ENCODE measurements around the gene VAMP7.
"Not testable (repeated sequence)": the region's sequence is repeated elsewhere in the genome, so short reads cannot be mapped to it uniquely, and the experiment has no call there.

The VAMP7 gene, protein sequence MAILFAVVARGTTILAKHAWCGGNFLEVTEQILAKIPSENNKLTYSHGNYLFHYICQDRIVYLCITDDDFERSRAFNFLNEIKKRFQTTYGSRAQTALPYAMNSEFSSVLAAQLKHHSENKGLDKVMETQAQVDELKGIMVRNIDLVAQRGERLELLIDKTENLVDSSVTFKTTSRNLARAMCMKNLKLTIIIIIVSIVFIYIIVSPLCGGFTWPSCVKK

DNA sequence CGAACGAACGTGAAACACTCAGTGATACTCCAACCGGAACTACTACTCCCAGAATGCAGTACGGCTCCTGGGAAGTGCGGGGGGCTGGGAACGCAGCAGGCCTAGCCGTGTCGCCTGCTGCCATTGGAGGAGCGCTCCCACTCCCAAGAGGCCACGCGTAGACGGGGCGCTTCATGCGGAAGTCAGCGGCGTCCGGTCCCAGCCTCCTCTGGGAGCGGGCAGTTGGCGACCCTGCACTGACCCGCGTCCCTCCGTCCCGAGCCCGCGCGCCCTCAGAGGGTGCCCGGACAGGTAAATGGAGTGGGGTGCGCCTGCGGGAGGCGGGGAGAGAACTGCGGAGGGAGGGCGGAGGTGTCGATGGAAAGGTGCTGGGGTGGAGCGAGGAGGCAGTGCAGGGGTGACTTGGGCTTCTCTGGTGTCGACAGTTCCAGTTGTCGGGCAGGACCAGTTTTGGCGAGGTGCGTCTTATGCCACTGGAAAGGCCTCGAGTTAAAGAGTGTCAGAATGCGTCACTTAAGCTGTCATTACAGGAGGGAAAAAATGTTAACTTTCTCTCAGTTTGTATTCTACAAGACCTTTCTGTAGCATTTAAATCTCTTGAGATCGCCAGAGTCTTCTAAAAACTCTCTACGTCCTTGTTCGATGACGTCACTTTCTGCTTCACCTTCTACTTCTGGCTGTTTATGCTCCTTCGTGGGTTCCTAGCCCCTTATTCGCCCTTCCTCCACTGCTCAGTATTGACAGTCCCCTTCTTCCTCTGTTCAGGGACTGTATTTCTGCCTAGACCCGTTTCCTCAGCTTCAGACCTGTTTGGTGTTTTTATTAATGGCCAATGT lies at the start of gene VAMP7:
VAMP7 (plus strand) TSS at position 188 of the 836 bp plus-strand sequence. CDS start 8,122 bp downstream, outside the sequence.
- DNase-seq: peak; percentile 86

DNA sequence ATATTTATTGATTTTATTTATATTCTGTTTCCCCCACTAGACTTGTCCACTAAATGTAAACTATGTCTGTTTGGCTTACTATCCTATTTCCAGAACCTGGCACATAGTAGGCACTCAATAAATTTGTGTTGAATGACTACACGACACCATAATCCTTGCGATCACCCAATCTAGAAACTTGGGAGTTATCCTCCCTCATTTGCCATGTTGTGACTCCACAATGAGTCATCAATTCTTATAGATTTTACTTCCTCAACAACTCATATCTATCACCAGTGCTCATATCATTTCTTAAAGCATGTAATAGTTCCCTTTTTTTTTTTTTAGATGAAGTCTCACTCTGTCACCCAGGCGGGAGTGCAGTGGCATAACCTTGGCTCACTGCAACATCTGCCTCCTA lies 39.9 kb upstream of the VAMP7 start:
- peak; percentile 94 for DNase-seq

DNA sequence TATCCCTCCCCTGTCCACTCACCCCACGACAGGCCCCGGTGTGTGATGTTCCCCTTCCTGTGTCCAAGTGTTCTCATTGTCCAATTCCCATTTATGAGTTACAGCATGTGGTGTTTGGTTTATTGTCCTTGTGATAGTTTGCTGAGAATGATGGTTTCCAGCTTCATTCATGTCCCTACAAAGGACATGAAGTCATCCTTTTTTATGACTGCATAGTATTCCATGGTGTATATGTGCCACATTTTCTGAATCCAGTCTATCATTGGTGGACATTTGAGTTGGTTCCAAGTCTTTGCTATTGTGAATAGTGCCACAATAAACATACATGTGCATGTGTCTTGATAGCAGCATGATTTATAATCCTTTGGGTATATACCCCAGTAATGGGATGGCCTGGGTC lies 29.4 kb upstream of the VAMP7 start:
- not testable (repeated sequence) for DNase-seq

DNA sequence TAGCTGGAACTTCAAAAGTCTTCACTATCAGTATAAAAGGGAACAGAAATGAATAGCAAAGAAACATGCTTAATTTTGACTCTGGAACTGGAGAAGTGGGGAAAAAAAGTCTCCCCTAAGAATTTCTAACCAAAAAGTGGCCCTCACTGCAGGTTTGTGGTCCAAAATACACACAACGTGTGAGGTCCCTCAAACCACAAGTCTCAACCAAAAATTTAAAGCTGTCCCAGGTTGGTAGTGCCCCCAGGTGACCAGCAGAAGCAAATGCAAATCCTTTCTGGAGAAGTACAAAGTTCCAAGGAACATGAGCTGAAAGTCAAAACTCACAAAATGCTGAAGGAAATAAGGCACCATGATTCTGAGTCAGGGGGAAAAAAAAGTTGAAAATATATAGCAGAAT lies 23.6 kb upstream of the VAMP7 start:
- DNase-seq: peak; percentile 10

DNA sequence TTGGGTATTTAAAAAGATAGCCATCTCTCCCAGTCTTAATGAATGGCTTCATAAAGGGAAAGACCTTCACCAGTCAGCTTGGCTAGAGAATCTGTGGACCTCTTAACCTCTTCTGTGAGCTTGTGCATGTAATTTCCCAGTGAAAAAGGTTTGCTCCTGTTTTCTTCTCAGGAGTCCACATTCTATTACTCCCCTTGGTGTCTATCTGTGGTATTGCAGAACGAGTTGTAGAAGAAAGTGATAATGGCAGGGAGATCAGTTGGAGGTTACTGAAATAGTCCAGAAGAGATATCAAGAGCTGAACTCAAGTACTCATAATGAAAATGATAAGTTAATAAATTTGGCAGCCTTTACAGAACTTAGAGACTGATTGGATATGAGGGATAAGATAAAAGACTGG lies 16.5 kb upstream of the VAMP7 start:
- DNase-seq: peak; percentile 5

DNA sequence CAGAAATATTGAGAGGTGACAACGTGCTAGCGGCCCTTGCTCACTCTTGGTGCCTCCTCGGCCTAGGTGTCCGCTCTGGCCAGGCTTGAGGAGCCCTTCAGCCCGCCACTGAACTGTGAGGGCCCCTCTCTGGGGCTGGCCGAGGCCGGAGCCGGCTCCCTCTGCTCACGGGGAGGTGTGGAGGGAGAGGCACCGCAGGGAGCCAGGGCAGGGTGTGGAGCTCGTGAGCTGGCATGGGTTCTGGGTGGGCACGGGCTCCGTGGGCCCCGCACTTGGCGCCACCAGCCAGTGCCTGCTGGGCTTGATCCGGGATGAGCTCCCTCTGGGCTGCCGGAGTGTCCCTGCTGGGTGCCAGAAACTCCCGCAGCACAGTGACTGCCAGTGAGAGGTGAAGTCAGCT lies 16.0 kb upstream of the VAMP7 start:
- DNase-seq: no peak

DNA sequence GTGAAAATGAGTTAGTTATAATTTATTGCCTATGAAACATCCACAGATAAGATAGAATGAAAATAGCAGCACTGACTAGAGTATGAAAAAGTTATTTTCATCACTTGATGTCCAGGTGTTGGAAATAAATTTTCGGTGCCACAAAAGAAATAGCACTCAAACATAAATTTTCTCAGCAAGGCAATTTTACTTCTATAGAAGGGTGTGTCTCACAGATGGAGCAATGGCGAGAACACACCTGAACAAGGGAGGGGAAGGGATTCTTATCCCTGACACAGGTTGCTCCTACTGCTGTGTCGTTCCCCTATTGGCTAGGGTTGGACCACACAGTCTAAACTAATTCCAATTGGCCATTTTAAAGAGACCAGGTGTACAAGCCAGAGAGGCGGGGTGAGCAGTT lies 13.3 kb upstream of the VAMP7 start:
- no peak for DNase-seq

DNA sequence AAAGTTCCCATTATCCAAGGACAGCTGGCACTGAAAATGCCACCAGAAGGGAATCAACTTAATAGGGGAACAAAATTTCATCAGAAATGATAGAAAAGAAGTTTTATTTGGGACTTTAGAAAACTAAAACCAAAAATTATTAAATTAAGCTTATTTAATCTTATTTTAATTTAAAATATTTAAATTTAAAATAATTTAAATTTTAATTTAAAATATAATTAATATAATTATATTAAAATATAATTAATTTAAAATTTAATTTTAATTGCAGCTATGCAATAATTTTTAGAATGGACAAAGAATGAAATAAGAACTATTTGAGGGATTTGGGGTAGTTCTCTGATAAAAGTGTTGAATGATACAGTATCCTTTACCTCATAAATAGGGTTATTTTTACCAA lies 10.2 kb upstream of the VAMP7 start:
- DNase-seq: no peak

DNA sequence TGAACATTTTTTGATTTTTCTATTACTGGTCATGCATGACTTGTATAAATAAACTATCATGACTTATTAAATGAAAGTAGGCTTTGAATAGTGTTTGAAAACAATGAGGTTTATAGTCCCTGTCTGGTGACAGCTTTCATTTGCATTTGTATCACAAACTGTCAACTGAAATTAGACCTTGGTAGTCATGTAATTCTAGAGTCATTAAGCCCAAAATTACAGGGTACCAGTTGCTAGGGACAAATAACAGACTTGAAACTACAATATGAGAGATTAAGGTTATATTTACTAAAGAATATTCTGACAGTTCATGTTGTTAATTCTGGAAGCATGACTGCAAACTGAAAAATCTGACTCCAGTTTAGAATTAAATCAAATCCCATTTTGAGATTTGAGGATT lies 9.2 kb upstream of the VAMP7 start:
- DNase-seq: no peak

DNA sequence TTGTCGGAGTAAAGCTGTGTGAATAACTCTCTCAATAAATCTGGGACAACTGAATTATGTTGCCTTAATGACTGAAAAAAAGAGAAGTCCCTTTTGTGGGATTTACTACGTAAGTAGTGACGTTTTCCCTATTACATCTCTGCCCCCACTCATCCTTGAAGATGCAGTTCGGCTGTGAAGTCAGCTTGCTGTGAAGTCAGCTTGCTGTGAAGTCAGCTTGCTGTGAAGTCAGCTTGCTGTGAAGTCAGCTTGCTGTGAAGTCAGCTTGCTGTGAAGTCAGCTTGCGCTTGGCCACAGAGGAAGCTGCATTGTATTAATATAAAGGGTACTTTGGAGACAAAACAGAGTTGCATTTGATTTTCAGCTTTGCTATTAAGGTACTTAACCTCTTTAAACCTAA lies 8.0 kb upstream of the VAMP7 start:
- DNase-seq: no peak

DNA sequence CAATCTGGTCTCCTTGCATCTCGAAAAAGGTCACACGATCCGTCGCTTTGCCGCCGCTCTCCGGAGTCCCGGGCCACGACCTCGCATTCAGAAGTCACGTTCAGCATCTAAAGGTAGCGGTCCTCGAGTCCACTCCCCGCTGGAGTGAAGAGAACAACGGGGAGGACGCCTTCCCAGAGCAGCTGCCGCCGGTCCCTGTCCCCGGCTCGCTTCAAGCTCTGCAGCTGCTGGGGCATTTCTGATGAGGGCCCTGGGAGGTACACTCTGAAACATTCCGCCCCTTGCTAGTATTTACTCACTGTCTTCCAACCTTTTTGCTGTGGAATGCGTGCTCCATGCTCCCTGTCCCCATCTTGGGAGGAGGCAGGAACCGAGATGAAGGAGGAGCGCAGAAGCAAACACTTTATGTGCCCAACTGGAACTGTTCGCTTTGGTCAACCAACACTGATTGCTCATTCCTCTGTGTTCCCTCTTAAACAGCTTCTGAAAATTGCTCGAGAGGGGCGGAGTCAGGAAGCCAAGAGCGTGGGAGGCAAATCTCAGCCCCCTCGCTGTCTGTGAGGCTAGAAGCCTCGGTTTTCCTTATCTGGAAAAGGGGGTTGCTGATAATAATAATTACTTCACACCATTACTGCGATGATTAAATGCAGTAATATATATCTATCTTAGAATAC lies 6.4 kb upstream of the VAMP7 start:
- DNase-seq: no peak

DNA sequence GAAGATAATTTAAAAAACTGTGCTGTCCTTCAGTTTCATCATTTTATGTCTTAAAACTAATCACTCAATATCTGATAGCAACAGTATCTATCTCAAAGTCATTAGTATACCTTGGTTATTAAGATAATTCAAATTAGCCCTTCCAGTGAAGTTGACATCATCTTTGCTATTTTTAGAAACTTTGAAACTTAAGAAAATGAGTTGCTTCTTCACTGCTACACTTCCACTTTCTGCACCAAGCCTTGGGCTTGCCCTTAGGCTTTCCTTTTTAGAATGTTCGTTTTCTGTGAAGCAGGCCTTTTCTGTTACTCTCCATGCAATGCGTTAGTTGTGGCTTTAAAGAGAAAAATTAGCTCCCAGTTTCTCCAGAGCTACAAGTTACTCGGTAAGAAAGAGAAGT lies 4.4 kb upstream of the VAMP7 start:
- DNase-seq: peak; percentile 64

DNA sequence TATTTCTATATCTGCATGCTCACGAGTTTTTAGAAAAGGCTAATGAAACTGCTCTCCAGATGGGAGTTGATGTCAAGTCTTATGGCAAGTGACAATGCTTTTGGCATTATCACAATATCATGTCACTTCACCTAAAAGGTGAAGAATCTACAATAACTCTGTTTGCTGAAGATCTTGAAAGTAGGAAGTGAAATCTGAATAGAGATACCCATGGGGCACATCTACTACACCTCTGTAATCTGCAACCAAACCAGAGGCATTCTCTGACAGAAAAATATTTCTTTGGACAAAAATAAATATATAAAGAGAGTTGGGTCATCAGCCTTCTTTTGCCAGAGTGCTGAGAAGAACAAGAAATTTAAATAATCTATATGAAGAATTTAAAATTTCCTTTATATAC lies 3.9 kb upstream of the VAMP7 start:
- peak; percentile 12 for DNase-seq

DNA sequence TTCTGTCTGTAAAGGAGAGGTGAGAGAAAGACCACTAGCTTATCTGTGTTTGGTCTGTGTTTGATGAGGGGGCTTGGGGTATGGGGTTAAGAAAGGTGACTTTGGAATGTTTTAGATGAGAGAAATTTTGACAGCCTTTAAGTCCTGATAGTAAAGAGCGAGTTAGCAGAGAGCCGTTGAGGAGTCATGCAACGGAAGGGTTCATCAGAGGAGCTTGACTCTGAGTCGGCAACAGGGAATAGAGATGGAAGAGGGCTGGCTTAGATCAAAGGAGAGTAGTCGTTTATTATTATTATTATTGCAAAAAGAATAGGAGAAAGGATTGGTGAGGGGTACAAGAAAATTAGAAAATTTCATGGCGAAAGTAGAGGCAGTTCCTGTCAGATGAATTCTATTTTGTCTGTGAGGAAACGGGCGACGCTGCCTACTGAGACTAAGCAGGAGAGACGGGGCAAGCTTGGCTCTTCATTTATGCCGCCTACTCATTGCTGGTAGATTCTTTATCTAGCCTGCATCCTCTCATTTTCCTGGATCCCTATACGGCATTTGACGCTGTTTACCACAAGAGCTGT lies 473 bp upstream of the VAMP7 start:
- DNase-seq: no peak

DNA sequence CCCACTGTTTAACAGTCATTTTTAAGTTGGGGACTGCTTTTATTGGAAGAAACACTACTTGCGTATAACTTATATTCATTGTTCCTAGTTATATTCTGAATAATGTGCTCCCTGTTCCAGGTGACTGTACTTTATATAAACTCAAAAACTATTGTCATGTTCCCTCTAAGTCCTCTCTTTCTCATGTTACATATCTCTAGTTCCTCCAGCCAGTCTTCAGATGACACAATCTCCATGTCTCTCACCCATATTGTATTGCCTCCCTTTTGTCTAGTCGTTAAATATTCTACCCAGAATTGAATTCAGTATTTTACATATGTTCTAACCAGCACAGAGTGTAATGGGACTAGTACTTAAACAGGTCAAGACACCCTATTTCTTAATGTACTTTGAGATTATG lies 5.3 kb downstream of the VAMP7 start:
- DNase-seq: peak; percentile 21

DNA sequence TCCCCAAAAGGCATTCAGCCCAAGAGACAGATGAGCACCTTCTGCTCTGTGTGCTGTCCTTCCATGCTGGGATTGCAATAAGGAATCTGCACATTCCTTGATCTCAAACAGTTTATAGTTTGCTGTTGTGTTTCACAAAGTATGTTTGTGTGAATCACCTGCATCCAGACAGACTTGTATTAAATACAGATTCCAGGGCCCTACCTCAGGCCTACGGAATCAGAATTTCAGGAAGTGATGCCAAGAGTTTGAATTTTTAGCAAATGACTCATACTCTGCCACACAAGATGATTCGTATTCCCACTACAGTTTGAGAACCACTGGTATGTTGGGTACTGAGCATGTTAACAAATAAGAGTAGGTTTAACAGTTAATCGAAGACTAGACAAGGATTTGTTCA lies 7.0 kb downstream of the VAMP7 start:
- peak; percentile 69 for DNase-seq

DNA sequence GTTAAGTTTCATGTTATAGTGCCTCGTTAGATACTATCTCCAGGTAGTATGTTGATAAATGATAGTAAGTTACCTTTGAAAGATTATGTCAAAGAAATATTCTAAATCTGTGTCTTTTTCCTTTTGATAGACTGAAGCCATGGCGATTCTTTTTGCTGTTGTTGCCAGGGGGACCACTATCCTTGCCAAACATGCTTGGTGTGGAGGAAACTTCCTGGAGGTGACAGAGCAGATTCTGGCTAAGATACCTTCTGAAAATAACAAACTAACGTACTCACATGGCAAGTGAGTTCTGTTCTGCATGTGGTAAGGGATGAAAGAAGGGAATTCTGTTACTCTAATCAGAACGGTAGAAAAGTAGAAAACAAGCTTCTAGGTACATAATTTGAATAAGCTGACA lies 8.2 kb downstream of the VAMP7 start:
- DNase-seq: no peak

DNA sequence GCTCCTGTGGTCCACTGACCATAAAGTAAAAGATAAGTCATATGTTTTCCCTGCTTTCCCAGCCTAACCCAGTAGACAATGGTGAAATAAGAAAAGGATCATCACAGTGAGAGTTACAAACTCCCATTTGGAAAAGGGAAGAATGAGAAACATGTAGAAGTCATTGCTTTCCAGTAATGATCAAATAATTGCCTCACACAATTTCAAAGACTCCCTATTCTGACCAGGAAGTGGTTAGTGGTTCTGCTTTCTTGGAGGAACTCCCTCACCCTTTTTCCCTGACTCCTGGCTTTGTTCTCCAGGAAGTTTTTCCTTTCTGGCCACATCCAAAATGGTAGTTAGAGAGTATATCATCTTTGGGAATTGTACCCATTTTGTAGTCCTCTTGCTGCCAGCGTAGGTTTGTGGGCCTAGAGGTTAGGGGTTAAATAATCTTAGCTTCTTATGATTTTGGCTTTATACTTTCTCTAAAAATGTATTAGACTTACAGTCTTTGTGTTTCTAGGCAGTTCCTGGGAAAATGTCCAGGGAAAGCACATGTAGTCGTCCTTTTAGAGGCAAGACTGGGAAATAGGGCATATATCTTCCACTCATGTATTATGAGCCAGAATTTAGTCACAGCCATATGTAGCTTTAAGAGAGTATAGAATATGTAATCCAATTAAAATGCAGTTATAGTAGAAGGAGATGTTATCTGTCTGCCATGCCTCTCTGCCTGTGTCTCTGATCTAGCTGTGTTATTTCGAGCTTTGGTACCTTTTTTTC lies 10.5 kb downstream of the VAMP7 start:
- DNase-seq: peak; percentile 40

DNA sequence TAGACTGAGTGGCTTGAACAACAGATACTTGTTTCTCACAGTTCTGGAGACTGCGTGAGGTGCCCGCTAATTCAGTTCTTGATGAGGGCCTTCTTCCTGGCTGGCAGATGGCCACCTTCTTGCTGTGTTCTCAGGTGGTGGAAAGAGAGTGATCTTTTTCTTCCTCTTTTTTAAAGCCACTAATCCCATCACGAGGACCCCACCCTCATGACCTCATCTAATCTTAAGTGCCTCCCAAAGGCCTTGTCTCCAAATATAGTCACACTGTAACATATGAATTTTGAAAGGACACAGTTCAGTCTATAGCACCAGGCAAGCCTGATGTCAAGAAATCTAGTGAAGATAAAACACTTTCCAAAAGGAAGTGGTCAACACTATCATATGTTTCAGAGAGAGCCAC lies 12.4 kb downstream of the VAMP7 start:
- peak; percentile 86 for DNase-seq

DNA sequence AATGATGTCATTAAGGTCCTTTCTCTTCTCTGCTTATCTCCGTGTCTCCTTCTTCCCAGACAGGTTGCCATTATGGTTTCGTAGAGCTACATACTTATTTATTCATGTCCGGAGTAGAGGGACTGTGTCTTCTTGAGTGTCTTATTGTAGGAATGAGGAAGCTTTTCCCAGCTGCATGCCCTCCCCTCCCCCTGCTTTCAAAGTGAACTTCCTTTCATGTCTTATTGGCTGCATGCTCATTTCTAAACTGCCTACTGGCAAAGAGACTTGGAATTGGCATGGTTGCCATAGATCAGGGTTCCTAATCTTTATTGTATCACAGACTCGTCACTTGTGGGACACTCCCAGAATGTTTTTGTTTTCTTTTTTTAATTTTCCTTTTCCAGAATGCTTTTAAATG lies 15.4 kb downstream of the VAMP7 start:
- peak; percentile 41 for DNase-seq

DNA sequence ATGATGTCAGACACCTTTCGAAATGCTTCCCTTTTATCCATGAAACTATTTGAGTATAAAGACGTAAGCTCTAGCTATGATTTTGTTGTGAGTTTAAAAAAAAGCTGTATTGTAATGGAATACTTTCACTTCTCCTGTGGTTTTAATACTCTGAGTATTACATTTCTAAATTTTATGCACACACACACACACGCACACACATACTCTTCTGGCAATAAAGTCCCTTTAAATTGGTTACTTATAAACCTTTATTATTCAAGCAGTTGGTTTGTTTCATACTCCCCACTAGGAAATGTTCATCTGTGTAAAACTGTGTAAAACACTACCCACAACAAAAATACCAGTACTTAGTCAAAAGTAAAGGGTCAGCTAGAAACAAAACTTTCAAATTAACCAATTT lies 18.2 kb downstream of the VAMP7 start:
- DNase-seq: peak; percentile 47

DNA sequence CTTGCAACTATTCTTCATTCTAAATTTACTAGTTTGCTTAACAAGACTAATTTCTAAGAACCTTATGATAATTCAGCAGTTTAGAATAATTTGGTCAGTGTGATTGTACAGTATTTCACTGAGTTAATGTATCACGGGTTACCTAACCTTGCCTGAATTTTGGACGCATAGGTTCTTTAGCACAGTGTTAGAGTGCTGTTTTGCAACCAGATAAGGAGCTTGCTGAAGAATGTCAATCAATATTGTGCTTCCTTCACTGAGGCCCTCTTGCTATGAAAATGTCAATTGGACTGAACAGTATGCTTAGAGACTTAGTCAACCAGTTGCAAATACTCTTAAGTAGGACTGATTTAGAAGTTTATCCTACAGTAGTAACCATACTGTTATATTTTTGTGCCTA lies 19.6 kb downstream of the VAMP7 start:
- DNase-seq: no peak

DNA sequence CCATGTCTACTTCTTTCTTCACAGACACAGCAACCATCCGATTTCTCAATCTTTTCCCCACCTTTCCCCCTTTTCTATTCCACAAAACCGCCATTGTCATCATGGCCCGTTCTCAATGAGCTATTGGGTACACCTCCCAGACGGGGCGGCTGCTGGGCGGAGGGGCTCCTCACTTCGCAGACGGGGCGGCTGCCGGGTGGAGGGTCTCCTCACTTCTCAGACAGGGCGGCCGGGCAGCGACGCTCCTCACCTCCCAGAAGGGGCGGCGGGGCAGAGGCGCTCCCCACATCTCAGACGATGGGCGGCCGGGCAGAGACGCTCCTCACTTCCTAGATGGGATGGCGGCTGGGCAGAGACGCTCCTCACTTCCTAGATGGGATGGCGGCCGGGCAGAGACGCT lies 26.5 kb downstream of the VAMP7 start:
- DNase-seq: not testable (repeated sequence)
